GM23338 (cell line): ENCODE data around the gene PORCN. TPM values are rescaled to one million over a fixed set of nuclear protein-coding genes. Genes with fewer than 3 reads are reported as not detected.

Source experiments
- ATAC-seq: fragments of 200-7000 bp; cut with Tn5 transposase; 3 replicates; pipeline ENCODE4 v1.9.1; 2020
- DNase-seq: peaks from one replicate; pipeline ENCODE4 v3.0.0-alpha.2; 2015; ENCODE audit warnings: low spot score
- H2AFZ ChIP-seq: fragments of 200-600 bp; sonication (generic); 2 replicates; pipeline ENCODE4 v1.8.0; 2016; ENCODE audit warnings: antibody characterized with exemption, mild to moderate bottlenecking, moderate library complexity
- H3F3A ChIP-seq: fragments of 200-600 bp; sonication (generic); replicated peaks from 2 replicates; pipeline ENCODE4 v1.8.0; 2017; ENCODE audit warnings: antibody characterized with exemption, mixed run types, low read depth
- H3K27ac ChIP-seq: fragments of 200-600 bp; sonication (generic); 2 replicates; pipeline ENCODE4 v1.6.1; 2016; ENCODE audit warnings: low read depth
- H3K27me3 ChIP-seq: fragments of 200-600 bp; sonication (generic); 2 replicates; pipeline ENCODE4 v1.8.0; 2016; ENCODE audit warnings: mild to moderate bottlenecking, mixed run types, moderate library complexity; ENCODE audit not compliant: insufficient read depth
- H3K36me3 ChIP-seq: fragments of 200-600 bp; sonication (generic); 2 replicates; pipeline ENCODE4 v1.8.0; 2016; ENCODE audit warnings: mild to moderate bottlenecking; ENCODE audit not compliant: insufficient read depth
- H3K4me1 ChIP-seq: fragments of 200-600 bp; sonication (generic); 2 replicates; pipeline ENCODE4 v1.8.0; 2016; ENCODE audit warnings: mild to moderate bottlenecking, moderate library complexity; ENCODE audit not compliant: insufficient read depth
- H3K4me2 ChIP-seq: fragments of 200-600 bp; sonication (generic); 2 replicates; pipeline ENCODE4 v1.7.1; 2017; ENCODE audit warnings: mixed run types
- H3K4me3 ChIP-seq: fragments of 200-600 bp; sonication (generic); 2 replicates; pipeline ENCODE4 v1.6.1; 2016; ENCODE audit warnings: mixed run types
- H3K79me2 ChIP-seq: fragments of 200-600 bp; sonication (generic); replicated peaks from 2 replicates; pipeline ENCODE4 v1.8.0; 2017; ENCODE audit warnings: mild to moderate bottlenecking; ENCODE audit not compliant: insufficient read depth
- H3K9me2 ChIP-seq: fragments of 200-600 bp; sonication (generic); 2 replicates; pipeline ENCODE4 v1.8.0; 2017; ENCODE audit not compliant: insufficient read depth
- H4K20me1 ChIP-seq: fragments of 200-600 bp; sonication (generic); replicated peaks from 2 replicates; pipeline ENCODE4 v1.8.0; 2017; ENCODE audit warnings: mild to moderate bottlenecking; ENCODE audit not compliant: insufficient read depth
- H3K27ac Mint-ChIP-seq: 2 replicates; pipeline ENCODE4 v1.8.0; 2020; ENCODE audit warnings: inconsistent platforms, mild to moderate bottlenecking, moderate library complexity, mixed read lengths
- H3K27me3 Mint-ChIP-seq: 3 replicates; pipeline ENCODE4 v1.8.0; 2022; ENCODE audit warnings: low read depth, mild to moderate bottlenecking, moderate library complexity, mixed read lengths, inconsistent platforms; ENCODE audit not compliant: insufficient read depth, poor library complexity
- H3K36me3 Mint-ChIP-seq: 3 replicates; pipeline ENCODE4 v1.8.0; 2021; ENCODE audit warnings: low read depth, mild to moderate bottlenecking, inconsistent platforms, moderate library complexity, mixed read lengths
- H3K4me1 Mint-ChIP-seq: 3 replicates; pipeline ENCODE4 v1.8.0; 2020; ENCODE audit warnings: mild to moderate bottlenecking, inconsistent platforms, mixed read lengths
- H3K4me3 Mint-ChIP-seq: 3 replicates; pipeline ENCODE4 v1.8.0; 2021; ENCODE audit warnings: moderate library complexity, mild to moderate bottlenecking, inconsistent platforms, mixed read lengths
- H3K9me3 Mint-ChIP-seq: 3 replicates; pipeline ENCODE4 v1.8.0; 2020; ENCODE audit warnings: moderate library complexity, mild to moderate bottlenecking, inconsistent platforms, mixed read lengths
- CREB1 ChIP-seq: fragments of 250-450 bp; sonication (Bioruptor Pico); IDR thresholded peaks from 2 replicates; pipeline ENCODE4 v1.5.0; 2020; ENCODE audit warnings: low read depth, mild to moderate bottlenecking, moderate library complexity
- EZH2 ChIP-seq: fragments of 200-600 bp; sonication (generic); IDR thresholded peaks from one replicate; pipeline ENCODE4 v1.8.0; 2017; ENCODE audit warnings: antibody characterized with exemption, mild to moderate bottlenecking, low read depth; ENCODE audit not compliant: unreplicated experiment
- EZH2phosphoT487 ChIP-seq: fragments of 200-600 bp; sonication (generic); IDR thresholded peaks from one replicate; pipeline ENCODE4 v1.8.1; 2018; ENCODE audit warnings: antibody characterized with exemption; ENCODE audit not compliant: unreplicated experiment
- JUNB ChIP-seq: IDR thresholded peaks from one replicate; pipeline ENCODE4 v1.6.1; 2016; ENCODE audit warnings: antibody characterized with exemption; ENCODE audit not compliant: unreplicated experiment
- NANOG ChIP-seq: IDR thresholded peaks from 2 replicates; pipeline ENCODE4 v1.6.1; 2016; ENCODE audit warnings: antibody characterized with exemption, borderline replicate concordance
- POLR2AphosphoS5 ChIP-seq: IDR thresholded peaks from 2 replicates; pipeline ENCODE4 v1.6.1; 2016; ENCODE audit warnings: antibody characterized with exemption, low read depth
- STAT1 ChIP-seq: IDR thresholded peaks from one replicate; pipeline ENCODE4 v1.6.1; 2016; ENCODE audit warnings: antibody characterized with exemption; ENCODE audit not compliant: unreplicated experiment
- ZNF114 ChIP-seq: fragments of 250-450 bp; sonication (Bioruptor Pico); IDR thresholded peaks from 2 replicates; pipeline ENCODE4 v1.5.0; 2020; ENCODE audit warnings: mild to moderate bottlenecking, moderate library complexity
- ZNF331 ChIP-seq: fragments of 250-450 bp; sonication (Bioruptor Pico); IDR thresholded peaks from 2 replicates; pipeline ENCODE4 v1.5.0; 2020; ENCODE audit warnings: low read depth, mild to moderate bottlenecking, moderate library complexity
- polyA plus RNA-seq: library from polyadenylated mRNA; unstranded; fragments of >200 nt; fragmentation: Nextera tagmentation; extraction: Ambion mirVana; gene quantifications from 2 replicates; pipeline ENCODE4 v1.2.1, GENCODE V29; 2016
- total RNA-seq: library from RNA; depleted of rRNA; stranded (reverse); fragments of >200 nt; shearing (Covaris generic); gene quantifications from 2 replicates; pipeline ENCODE4 v1.2.3, GENCODE V29; 2014
- TF ChIP-seq, protein P1 (sequence below): IDR thresholded peaks from one replicate; pipeline ENCODE4 v1.6.1; 2018; ENCODE audit warnings: antibody characterized with exemption; ENCODE audit not compliant: unreplicated experiment
- TF ChIP-seq, protein P2 (sequence below): IDR thresholded peaks from 2 replicates; pipeline ENCODE4 v1.6.1; 2016; ENCODE audit warnings: antibody characterized with exemption
- TF ChIP-seq, protein P3 (sequence below): fragments of 250-450 bp; sonication (Bioruptor Pico); IDR thresholded peaks from 2 replicates; pipeline ENCODE4 v1.5.0; 2020; ENCODE audit warnings: mild to moderate bottlenecking, moderate library complexity
- TF ChIP-seq, protein P4 (sequence below), 2 experiments: fragments of 200-600 bp in 1 of 2; sonication (generic) in 1 of 2; conservative IDR thresholded peaks; 2 replicates each; pipeline versions ENCODE4 v1.5.1 to v1.6.1; 2016 to 2017; ENCODE audit warnings: antibody characterized with exemption in 2 of 2, low read depth in 2 of 2, mild to moderate bottlenecking in 2 of 2, moderate library complexity in 1 of 2

Gene PORCN
- total and polyA plus RNA-seq, 2 experiments from 2014 or later: 19.4 to 28.5 TPM

DNA sequence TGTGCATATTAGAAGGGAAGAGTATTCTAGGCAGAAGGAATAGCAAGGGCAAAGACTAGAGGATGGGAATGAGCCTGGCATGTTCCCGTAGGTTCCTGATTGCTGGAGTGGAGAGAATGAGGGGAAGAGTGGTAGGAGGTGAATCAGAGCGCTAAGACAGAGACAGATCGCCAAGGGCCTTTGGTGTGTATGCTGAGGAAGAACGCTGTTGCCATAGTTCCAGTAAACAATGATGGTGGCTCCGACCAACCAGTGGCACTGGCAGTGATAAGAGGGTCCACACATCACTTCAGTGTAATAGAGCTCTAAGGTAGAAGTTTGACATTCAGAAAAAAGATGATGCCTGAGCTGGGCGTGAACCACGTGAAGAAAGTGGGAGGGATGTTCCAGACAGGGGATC lies 31.7 kb downstream of the PORCN start:
- peak overlapping the region; percentile 90 for H3K4me3 Mint-ChIP-seq
- peak overlapping the region; percentile 61; the same call in 1 of the 2 replicates for H3K4me3 ChIP-seq
- peaks cover 6% of the 10 kb centered on the region; the same call in 1 of the 3 replicates for H3K36me3 Mint-ChIP-seq

More for the DNA sequence above, 31.7 kb downstream of the PORCN start:
- no peaks in the 10 kb centered on the region for H3K79me2 ChIP-seq
- Mint-ChIP-seq H3K27me3 (no peaks in the 10 kb centered on the region), H3K27ac (no peak overlapping the region), H3K4me1 (peaks cover 6% of the 10 kb centered on the region), H3K9me3 (no peaks in the 10 kb centered on the region)
- TF ChIP-seq EZH2 (no peak), JUNB (no peak), NANOG (no peak), ZNF114 (no peak), ZNF331 (no peak), CREB1 (CRISPR knock-in tag) (no peak), EZH2phosphoT487 (no peak), STAT1 (no peak), POLR2AphosphoS5 (no peak)
- TF ChIP-seq, protein P1, sequence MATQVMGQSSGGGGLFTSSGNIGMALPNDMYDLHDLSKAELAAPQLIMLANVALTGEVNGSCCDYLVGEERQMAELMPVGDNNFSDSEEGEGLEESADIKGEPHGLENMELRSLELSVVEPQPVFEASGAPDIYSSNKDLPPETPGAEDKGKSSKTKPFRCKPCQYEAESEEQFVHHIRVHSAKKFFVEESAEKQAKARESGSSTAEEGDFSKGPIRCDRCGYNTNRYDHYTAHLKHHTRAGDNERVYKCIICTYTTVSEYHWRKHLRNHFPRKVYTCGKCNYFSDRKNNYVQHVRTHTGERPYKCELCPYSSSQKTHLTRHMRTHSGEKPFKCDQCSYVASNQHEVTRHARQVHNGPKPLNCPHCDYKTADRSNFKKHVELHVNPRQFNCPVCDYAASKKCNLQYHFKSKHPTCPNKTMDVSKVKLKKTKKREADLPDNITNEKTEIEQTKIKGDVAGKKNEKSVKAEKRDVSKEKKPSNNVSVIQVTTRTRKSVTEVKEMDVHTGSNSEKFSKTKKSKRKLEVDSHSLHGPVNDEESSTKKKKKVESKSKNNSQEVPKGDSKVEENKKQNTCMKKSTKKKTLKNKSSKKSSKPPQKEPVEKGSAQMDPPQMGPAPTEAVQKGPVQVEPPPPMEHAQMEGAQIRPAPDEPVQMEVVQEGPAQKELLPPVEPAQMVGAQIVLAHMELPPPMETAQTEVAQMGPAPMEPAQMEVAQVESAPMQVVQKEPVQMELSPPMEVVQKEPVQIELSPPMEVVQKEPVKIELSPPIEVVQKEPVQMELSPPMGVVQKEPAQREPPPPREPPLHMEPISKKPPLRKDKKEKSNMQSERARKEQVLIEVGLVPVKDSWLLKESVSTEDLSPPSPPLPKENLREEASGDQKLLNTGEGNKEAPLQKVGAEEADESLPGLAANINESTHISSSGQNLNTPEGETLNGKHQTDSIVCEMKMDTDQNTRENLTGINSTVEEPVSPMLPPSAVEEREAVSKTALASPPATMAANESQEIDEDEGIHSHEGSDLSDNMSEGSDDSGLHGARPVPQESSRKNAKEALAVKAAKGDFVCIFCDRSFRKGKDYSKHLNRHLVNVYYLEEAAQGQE: no peak
- TF ChIP-seq, protein P2, sequence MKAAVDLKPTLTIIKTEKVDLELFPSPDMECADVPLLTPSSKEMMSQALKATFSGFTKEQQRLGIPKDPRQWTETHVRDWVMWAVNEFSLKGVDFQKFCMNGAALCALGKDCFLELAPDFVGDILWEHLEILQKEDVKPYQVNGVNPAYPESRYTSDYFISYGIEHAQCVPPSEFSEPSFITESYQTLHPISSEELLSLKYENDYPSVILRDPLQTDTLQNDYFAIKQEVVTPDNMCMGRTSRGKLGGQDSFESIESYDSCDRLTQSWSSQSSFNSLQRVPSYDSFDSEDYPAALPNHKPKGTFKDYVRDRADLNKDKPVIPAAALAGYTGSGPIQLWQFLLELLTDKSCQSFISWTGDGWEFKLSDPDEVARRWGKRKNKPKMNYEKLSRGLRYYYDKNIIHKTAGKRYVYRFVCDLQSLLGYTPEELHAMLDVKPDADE: no peak
- TF ChIP-seq, protein P3, sequence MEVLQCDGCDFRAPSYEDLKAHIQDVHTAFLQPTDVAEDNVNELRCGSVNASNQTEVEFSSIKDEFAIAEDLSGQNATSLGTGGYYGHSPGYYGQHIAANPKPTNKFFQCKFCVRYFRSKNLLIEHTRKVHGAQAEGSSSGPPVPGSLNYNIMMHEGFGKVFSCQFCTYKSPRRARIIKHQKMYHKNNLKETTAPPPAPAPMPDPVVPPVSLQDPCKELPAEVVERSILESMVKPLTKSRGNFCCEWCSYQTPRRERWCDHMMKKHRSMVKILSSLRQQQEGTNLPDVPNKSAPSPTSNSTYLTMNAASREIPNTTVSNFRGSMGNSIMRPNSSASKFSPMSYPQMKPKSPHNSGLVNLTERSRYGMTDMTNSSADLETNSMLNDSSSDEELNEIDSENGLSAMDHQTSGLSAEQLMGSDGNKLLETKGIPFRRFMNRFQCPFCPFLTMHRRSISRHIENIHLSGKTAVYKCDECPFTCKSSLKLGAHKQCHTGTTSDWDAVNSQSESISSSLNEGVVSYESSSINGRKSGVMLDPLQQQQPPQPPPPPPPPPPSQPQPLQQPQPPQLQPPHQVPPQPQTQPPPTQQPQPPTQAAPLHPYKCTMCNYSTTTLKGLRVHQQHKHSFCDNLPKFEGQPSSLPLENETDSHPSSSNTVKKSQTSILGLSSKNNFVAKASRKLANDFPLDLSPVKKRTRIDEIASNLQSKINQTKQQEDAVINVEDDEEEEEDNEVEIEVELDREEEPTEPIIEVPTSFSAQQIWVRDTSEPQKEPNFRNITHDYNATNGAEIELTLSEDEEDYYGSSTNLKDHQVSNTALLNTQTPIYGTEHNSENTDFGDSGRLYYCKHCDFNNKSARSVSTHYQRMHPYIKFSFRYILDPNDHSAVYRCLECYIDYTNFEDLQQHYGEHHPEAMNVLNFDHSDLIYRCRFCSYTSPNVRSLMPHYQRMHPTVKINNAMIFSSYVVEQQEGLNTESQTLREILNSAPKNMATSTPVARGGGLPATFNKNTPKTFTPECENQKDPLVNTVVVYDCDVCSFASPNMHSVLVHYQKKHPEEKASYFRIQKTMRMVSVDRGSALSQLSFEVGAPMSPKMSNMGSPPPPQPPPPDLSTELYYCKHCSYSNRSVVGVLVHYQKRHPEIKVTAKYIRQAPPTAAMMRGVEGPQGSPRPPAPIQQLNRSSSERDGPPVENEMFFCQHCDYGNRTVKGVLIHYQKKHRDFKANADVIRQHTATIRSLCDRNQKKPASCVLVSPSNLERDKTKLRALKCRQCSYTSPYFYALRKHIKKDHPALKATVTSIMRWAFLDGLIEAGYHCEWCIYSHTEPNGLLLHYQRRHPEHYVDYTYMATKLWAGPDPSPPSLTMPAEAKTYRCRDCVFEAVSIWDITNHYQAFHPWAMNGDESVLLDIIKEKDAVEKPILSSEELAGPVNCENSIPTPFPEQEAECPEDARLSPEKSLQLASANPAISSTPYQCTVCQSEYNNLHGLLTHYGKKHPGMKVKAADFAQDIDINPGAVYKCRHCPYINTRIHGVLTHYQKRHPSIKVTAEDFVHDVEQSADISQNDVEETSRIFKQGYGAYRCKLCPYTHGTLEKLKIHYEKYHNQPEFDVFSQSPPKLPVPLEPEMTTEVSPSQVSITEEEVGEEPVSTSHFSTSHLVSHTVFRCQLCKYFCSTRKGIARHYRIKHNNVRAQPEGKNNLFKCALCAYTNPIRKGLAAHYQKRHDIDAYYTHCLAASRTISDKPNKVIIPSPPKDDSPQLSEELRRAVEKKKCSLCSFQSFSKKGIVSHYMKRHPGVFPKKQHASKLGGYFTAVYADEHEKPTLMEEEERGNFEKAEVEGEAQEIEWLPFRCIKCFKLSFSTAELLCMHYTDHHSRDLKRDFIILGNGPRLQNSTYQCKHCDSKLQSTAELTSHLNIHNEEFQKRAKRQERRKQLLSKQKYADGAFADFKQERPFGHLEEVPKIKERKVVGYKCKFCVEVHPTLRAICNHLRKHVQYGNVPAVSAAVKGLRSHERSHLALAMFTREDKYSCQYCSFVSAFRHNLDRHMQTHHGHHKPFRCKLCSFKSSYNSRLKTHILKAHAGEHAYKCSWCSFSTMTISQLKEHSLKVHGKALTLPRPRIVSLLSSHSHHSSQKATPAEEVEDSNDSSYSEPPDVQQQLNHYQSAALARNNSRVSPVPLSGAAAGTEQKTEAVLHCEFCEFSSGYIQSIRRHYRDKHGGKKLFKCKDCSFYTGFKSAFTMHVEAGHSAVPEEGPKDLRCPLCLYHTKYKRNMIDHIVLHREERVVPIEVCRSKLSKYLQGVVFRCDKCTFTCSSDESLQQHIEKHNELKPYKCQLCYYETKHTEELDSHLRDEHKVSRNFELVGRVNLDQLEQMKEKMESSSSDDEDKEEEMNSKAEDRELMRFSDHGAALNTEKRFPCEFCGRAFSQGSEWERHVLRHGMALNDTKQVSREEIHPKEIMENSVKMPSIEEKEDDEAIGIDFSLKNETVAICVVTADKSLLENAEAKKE (CRISPR knock-in tag): no peak
- TF ChIP-seq, protein P4, sequence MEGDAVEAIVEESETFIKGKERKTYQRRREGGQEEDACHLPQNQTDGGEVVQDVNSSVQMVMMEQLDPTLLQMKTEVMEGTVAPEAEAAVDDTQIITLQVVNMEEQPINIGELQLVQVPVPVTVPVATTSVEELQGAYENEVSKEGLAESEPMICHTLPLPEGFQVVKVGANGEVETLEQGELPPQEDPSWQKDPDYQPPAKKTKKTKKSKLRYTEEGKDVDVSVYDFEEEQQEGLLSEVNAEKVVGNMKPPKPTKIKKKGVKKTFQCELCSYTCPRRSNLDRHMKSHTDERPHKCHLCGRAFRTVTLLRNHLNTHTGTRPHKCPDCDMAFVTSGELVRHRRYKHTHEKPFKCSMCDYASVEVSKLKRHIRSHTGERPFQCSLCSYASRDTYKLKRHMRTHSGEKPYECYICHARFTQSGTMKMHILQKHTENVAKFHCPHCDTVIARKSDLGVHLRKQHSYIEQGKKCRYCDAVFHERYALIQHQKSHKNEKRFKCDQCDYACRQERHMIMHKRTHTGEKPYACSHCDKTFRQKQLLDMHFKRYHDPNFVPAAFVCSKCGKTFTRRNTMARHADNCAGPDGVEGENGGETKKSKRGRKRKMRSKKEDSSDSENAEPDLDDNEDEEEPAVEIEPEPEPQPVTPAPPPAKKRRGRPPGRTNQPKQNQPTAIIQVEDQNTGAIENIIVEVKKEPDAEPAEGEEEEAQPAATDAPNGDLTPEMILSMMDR (conservative IDR thresholded peaks at IDR 0.05; ENCODE audit: low read depth in 2 of 2): no peak
- H3K27me3 ChIP-seq: no peaks in the 10 kb centered on the region
- no peaks in the 10 kb centered on the region for H3K36me3 ChIP-seq
- H3F3A ChIP-seq: no peaks in the 10 kb centered on the region
- H4K20me1 ChIP-seq: no peaks in the 10 kb centered on the region
- no peaks in the 10 kb centered on the region; the same call in 1 of the 2 replicates for H3K4me1 ChIP-seq
- no peak overlapping the region for H3K27ac ChIP-seq
- no peak for ATAC-seq
- peak overlapping the region; percentile 71 for H3K4me2 ChIP-seq
- no peaks in the 10 kb centered on the region for H3K9me2 ChIP-seq
- no peak overlapping the region for H2AFZ ChIP-seq
- no peak for DNase-seq
